HepG2 (cell line): ENCODE measurements around the gene YPEL4. TPM values are rescaled to one million over a fixed set of nuclear protein-coding genes. Genes with fewer than 3 reads are reported as not detected.

Experiments
- ATAC-seq: fragments of 200-7000 bp; cut with Tn5 transposase; 3 replicates; pipeline ENCODE4 v1.9.1; 2020; ENCODE audit warnings: mild to moderate bottlenecking, moderate library complexity
- BruUV-seq: library from RNA; stranded (reverse); fragments of 400-500 nt; replicated peaks from 2 replicates; lab custom pipeline; 2021; lab: Mats Ljungman, UMichigan
- CTCF ChIA-PET: fragments of 300-600 bp; formaldehyde crosslinking; extraction: SDS; loops from one replicate; lab custom pipeline; 2021; ENCODE audit warnings: low total read pairs, inconsistent platforms, low intra/inter-chr PET ratio; lab: Yijun Ruan, JAX
- POLR2A ChIA-PET: fragments of 350-600 bp; sonication (Branson Sonifier 250); formaldehyde crosslinking; loops from one replicate; lab custom pipeline; 2020; ENCODE audit warnings: antibody characterized with exemption, inconsistent platforms; lab: Yijun Ruan, JAX
- DNase-seq: peaks from one replicate; pipeline ENCODE4 v3.0.0-alpha.2; 2015; ENCODE audit warnings: low spot score
- FAIRE-seq: peaks from 3 replicates; lab custom pipeline; 2011; peaks lifted over from hg19 to GRCh38; lab: Jason Lieb, UNC
- H2AFZ ChIP-seq: one replicate; pipeline ENCODE4 v1.6.1; 2011; ENCODE audit warnings: low read length, inconsistent platforms
- H3K27ac ChIP-seq: fragments of 300-600 bp; 3 replicates; pipeline ENCODE4 v1.8.0; 2011; ENCODE audit warnings: mixed run types, mild to moderate bottlenecking, mixed read lengths, low read length, inconsistent platforms; ENCODE audit not compliant: insufficient read depth; ENCODE audit errors: extremely low read length
- H3K27me3 ChIP-seq, 2 experiments: fragments of 200-600 bp in 1 of 2; 2 replicates in 1 of 2; 3 replicates in 1 of 2; pipeline versions ENCODE4 v1.6.0 to v1.8.0; 2011; ENCODE audit warnings: low read length in 2 of 2, mild to moderate bottlenecking in 2 of 2, moderate library complexity in 2 of 2, inconsistent platforms in 1 of 2; ENCODE audit not compliant: insufficient read depth in 2 of 2, control insufficient read depth in 1 of 2
- H3K36me3 ChIP-seq, 2 experiments: fragments of 200-600 bp in 1 of 2; replicated peaks in 1 of 2; 2 replicates in 1 of 2; 3 replicates in 1 of 2; pipeline versions ENCODE4 v1.5.1 to v1.8.0; 2011; ENCODE audit warnings: low read length in 2 of 2, inconsistent platforms in 1 of 2; ENCODE audit not compliant: insufficient read depth in 2 of 2, control insufficient read depth in 1 of 2
- H3K4me1 ChIP-seq: 2 replicates; pipeline ENCODE4 v1.5.1; 2012; ENCODE audit warnings: low read length, inconsistent platforms; ENCODE audit not compliant: insufficient read depth
- H3K4me2 ChIP-seq: 2 replicates; pipeline ENCODE4 v1.6.0; 2011; ENCODE audit warnings: low read depth, low read length, inconsistent platforms
- H3K4me3 ChIP-seq, 3 experiments: fragments of 200-600 bp in 1 of 3; sonication (generic), shearing (Covaris generic) in 1 of 3; replicated peaks in 1 of 3; 2 replicates each; pipeline ENCODE4 v1.5.1; 2011 to 2016; ENCODE audit warnings: low read length in 3 of 3, inconsistent platforms in 2 of 3, low read depth in 2 of 3, mild to moderate bottlenecking in 2 of 3, control low read depth in 1 of 3, mixed read lengths in 1 of 3; ENCODE audit not compliant: insufficient read depth in 1 of 3
- H3K79me2 ChIP-seq: one replicate; pipeline ENCODE4 v1.6.1; 2011; ENCODE audit warnings: low read length, inconsistent platforms; ENCODE audit not compliant: insufficient read depth
- H3K9ac ChIP-seq: 2 replicates; pipeline ENCODE4 v1.6.0; 2011; ENCODE audit warnings: mild to moderate bottlenecking, low read depth, low read length, inconsistent platforms; ENCODE audit not compliant: insufficient read depth
- H3K9me3 ChIP-seq: 2 replicates; pipeline ENCODE4 v1.5.1; 2012; ENCODE audit warnings: mild to moderate bottlenecking, low read length
- H4K20me1 ChIP-seq: 2 replicates; pipeline ENCODE4 v1.6.0; 2011; ENCODE audit warnings: inconsistent platforms, mild to moderate bottlenecking, low read length, moderate library complexity; ENCODE audit not compliant: insufficient read depth
- DNMT3B ChIP-seq: conservative IDR thresholded peaks from 2 replicates; pipeline ENCODE4 v1.6.1; 2016; ENCODE audit warnings: missing biosample characterization, control low read depth
- E2F1 ChIP-seq: sonication (generic); formaldehyde crosslinking; IDR thresholded peaks from 2 replicates; pipeline ENCODE4 v1.5.0; 2020; ENCODE audit warnings: missing genetic modification reagents
- ERF ChIP-seq: IDR thresholded peaks from 2 replicates; pipeline ENCODE4 v1.6.1; 2018; ENCODE audit warnings: missing biosample characterization, missing genetic modification reagents
- FOXO1 ChIP-seq: sonication (generic); formaldehyde crosslinking; IDR thresholded peaks from 2 replicates; pipeline ENCODE4 v1.4.0; 2020; ENCODE audit warnings: missing genetic modification reagents
- GLI4 ChIP-seq: sonication (generic); formaldehyde crosslinking; IDR thresholded peaks from 2 replicates; pipeline ENCODE4 v1.5.1; 2020; ENCODE audit warnings: missing genetic modification reagents, mild to moderate bottlenecking, moderate library complexity, borderline replicate concordance
- HBP1 ChIP-seq: IDR thresholded peaks from 2 replicates; pipeline ENCODE4 v1.6.1; 2016; ENCODE audit warnings: low read depth, control low read depth
- HNRNPK ChIP-seq: fragments of 200-400 bp; formaldehyde crosslinking; IDR thresholded peaks from 2 replicates; pipeline ENCODE4 v1.6.1; 2018; ENCODE audit warnings: low read length, low read depth, moderate library complexity, mild to moderate bottlenecking; ENCODE audit not compliant: poor library complexity, severe bottlenecking
- MIER3 ChIP-seq: IDR thresholded peaks from 2 replicates; pipeline ENCODE4 v1.6.1; 2016; ENCODE audit warnings: missing compliant biosample characterization, borderline replicate concordance
- MLLT10 ChIP-seq: sonication (generic); formaldehyde crosslinking; IDR thresholded peaks from 2 replicates; pipeline ENCODE4 v1.4.0; 2020; ENCODE audit warnings: missing genetic modification reagents
- ONECUT2 ChIP-seq: sonication (generic); formaldehyde crosslinking; IDR thresholded peaks from 2 replicates; pipeline ENCODE4 v1.4.0; 2020; ENCODE audit warnings: missing genetic modification reagents
- RCOR2 ChIP-seq: IDR thresholded peaks from 2 replicates; pipeline ENCODE4 v1.6.1; 2016; ENCODE audit warnings: missing biosample characterization, missing genetic modification reagents
- RFX3 ChIP-seq: IDR thresholded peaks from 2 replicates; pipeline ENCODE4 v1.6.1; 2016; ENCODE audit warnings: missing biosample characterization, missing genetic modification reagents
- ZFYVE20 ChIP-seq: sonication (generic); formaldehyde crosslinking; IDR thresholded peaks from 2 replicates; pipeline ENCODE4 v1.8.0; 2023; ENCODE audit warnings: low read depth, mild to moderate bottlenecking, moderate library complexity, missing genetic modification reagents, borderline replicate concordance
- ZNF136 ChIP-seq: sonication (generic); formaldehyde crosslinking; IDR thresholded peaks from 2 replicates; pipeline ENCODE4 v1.8.1; 2022; ENCODE audit warnings: low read depth, mild to moderate bottlenecking, moderate library complexity, missing genetic modification reagents
- ZNF143 ChIP-seq: sonication (generic); formaldehyde crosslinking; IDR thresholded peaks from 2 replicates; pipeline ENCODE4 v1.4.0; 2020; ENCODE audit warnings: missing genetic modification reagents
- ZNF691 ChIP-seq: sonication (generic); formaldehyde crosslinking; IDR thresholded peaks from 2 replicates; pipeline ENCODE4 v1.4.0; 2020; ENCODE audit warnings: missing genetic modification reagents, low read depth, mild to moderate bottlenecking, borderline replicate concordance
- ZNF746 ChIP-seq: sonication (generic); formaldehyde crosslinking; IDR thresholded peaks from 2 replicates; pipeline ENCODE4 v1.8.0; 2022; ENCODE audit warnings: mild to moderate bottlenecking, missing genetic modification reagents
- ZNF749 ChIP-seq: sonication (generic); formaldehyde crosslinking; IDR thresholded peaks from 2 replicates; pipeline ENCODE4 v1.8.0; 2022; ENCODE audit warnings: mild to moderate bottlenecking, missing genetic modification reagents, moderate library complexity, borderline replicate concordance
- ZNF772 ChIP-seq: sonication (generic); formaldehyde crosslinking; IDR thresholded peaks from 2 replicates; pipeline ENCODE4 v1.5.0; 2020; ENCODE audit warnings: mild to moderate bottlenecking, missing genetic modification reagents
- ZNF773 ChIP-seq: sonication (generic); formaldehyde crosslinking; IDR thresholded peaks from 2 replicates; pipeline ENCODE4 v1.4.0; 2020; ENCODE audit warnings: missing genetic modification reagents, borderline replicate concordance
- ZNF891 ChIP-seq: sonication (generic); formaldehyde crosslinking; IDR thresholded peaks from 2 replicates; pipeline ENCODE4 v1.5.0; 2020; ENCODE audit warnings: mild to moderate bottlenecking, missing genetic modification reagents
- WGBS: methylation state at CpG from one replicate; pipeline ENCODE4 v1.1.6; 2017; ENCODE audit warnings: low lambda C conversion rate; 5-methylcytosine and 5-hydroxymethylcytosine counted together
- in situ Hi-C: cut with HindIII; loops from 2 replicates; pipeline ENCODE4 v1.10.0; 2017; ENCODE audit warnings: low pct_unique_long_range_greater_than_20kb; ENCODE audit not compliant: extremely low pct_ligation_motif_present
- intact Hi-C: fragments of 100-400 bp; cut with micrococcal nuclease; formaldehyde crosslinking; loops from one replicate; pipeline ENCODE4 v1.10.0; 2022; ENCODE audit not compliant: unreplicated experiment
- polyA plus RNA-seq, 8 experiments: library from polyadenylated mRNA; depleted of rRNA in 3 of 8; stranded (reverse) in 7 of 8; unstranded in 1 of 8; fragments of >200 nt; fragmentation: Illumina TruSeq in 4 of 8; extraction: Trizol in 4 of 8; gene quantifications; 2 replicates each; pipeline versions ENCODE4 v1.2.1 to v1.2.3, GENCODE V29; 2011 to 2016; ENCODE audit warnings: low read depth in 4 of 8, missing spikeins in 1 of 8, mixed read lengths in 1 of 8; ENCODE audit not compliant: insufficient read depth in 1 of 8
- total RNA-seq, 5 experiments: library from RNA; depleted of rRNA; stranded (reverse); fragments of >200 nt; fragmentation: Illumina TruSeq; extraction: Trizol; gene quantifications; 2 replicates each; pipeline ENCODE4 v1.2.3, GENCODE V29; 2016; ENCODE audit warnings: low read depth in 1 of 5

Gene YPEL4
- total and polyA plus RNA-seq, 2 of the 13 experiments (the other 11 are each of a cell fraction or from before 2014, with no cell fraction given): 0.04 TPM; not detected in 1

GRCh38 chr11:57667736-57668433 lies 18.2 kb upstream of the YPEL4 start, which contains the start of gene ZDHHC5:
ZDHHC5 (plus strand) TSS chr11:57668114; CDS start chr11:57673091, 4,977 bp downstream.
- peak; percentile 92 for ATAC-seq
- Histone ChIP-seq H3K9me3 (no peaks in the 10 kb centered on the region), H3K4me3 (peak within 1 kb of the TSS; percentile 81 to 91 (median 88)), H3K79me2 (peaks cover 44% of the 10 kb centered on the region), H4K20me1 (no peaks in the 10 kb centered on the region), H3K27ac (peak within 1 kb of the TSS; percentile 98), H3K4me1 (peaks cover 35% of the 10 kb centered on the region), H2AFZ (peak within 1 kb of the TSS; percentile 99), H3K27me3 (no peaks in the 10 kb centered on the region; a peak in 1 of 5 replicates), H3K9ac (peak within 1 kb of the TSS; percentile 98), H3K36me3 (peaks cover 8 to 15% of the 10 kb centered on the region in 2 experiments; a peak in 4 of 5 replicates), H3K4me2 (peak within 1 kb of the TSS; percentile 95)
- intact Hi-C loops (loop anchor here (1.0 to 10.0 kb wide), 3 partner anchors 44 to 226 kb away; partner anchors contain the start of genes MED19 and TMX2), in situ Hi-C loops (loop anchor here (25.0 kb wide), 2 partner anchors 619 to 844 kb away; partner anchors contain the start of gene OR5B21)
- TSS peak; percentile 46 for BruUV-seq
- FAIRE-seq: no peak
- WGBS: under 1% methylated on average over 26 of the region's 96 CpGs
- DNase-seq: peak; percentile 97
- ChIA-PET CTCF (no interaction called here), POLR2A (interaction anchor here (0.7 to 1.8 kb wide), 2 partner anchors 35 to 44 kb away, joined by 4 to 5 read pairs; partner anchors contain the start of genes MED19 and TMX2)
- TF ChIP-seq ZNF749 (CRISPR knock-in tag) (peak; percentile 55; the same call in 1 of the 2 replicates), GLI4 (CRISPR knock-in tag) (no peak), MLLT10 (no peak), ZNF143 (peak; percentile 11; the same call in 1 of the 2 replicates), ONECUT2 (CRISPR knock-in tag) (no peak), RCOR2 (CRISPR knock-in tag) (no peak), ZNF772 (no peak), ZNF691 (0 out of 2 replicates have a peak, but pooled peaks have one; percentile 14), DNMT3B (no peak), ZNF773 (no peak; the same call in 1 of the 2 replicates), RFX3 (no peak), ZNF136 (no peak; the same call in 1 of the 2 replicates), HNRNPK (peak; percentile 92), ZFYVE20 (no peak), MIER3 (CRISPR knock-in tag) (no peak; the same call in 1 of the 2 replicates), E2F1 (CRISPR knock-in tag) (peak; percentile 54; the same call in 1 of the 2 replicates), ZNF746 (no peak; the same call in 1 of the 2 replicates), HBP1 (CRISPR knock-in tag) (no peak), FOXO1 (CRISPR knock-in tag) (0 out of 2 replicates have a peak, but pooled peaks have one; percentile 4), ZNF891 (CRISPR knock-in tag) (0 out of 2 replicates have a peak, but pooled peaks have one; percentile 37), ERF (CRISPR knock-in tag) (0 out of 2 replicates have a peak, but pooled peaks have one; percentile 7)
